Esophagus squamous epithelium (tissue), 5 donors: ENCODE results near the gene PTPRM. TPM values are rescaled to one million over a fixed set of nuclear protein-coding genes. Genes with fewer than 3 reads are reported as not detected.

Source experiments
- DNase-seq: peaks from one replicate; lab custom pipeline; 2025; lab: John Stamatoyannopoulos, UW
- H3K27ac ChIP-seq, 4 donors: fragments of 200-600 bp; sonication (generic); one replicate each; pipeline ENCODE4 v1.5.1; 2016 to 2019; ENCODE audit warnings: mild to moderate bottlenecking in 1 of 4
- H3K27me3 ChIP-seq, 4 donors: fragments of 200-600 bp; sonication (generic); 1 replicate in 3 of 4; 2 replicates in 1 of 4; pipeline versions ENCODE4 v1.5.1 to v1.6.0; 2017 to 2021; ENCODE audit warnings: antibody characterized with exemption in 1 of 4
- H3K36me3 ChIP-seq, 3 donors: fragments of 200-600 bp; sonication (generic); one replicate each; pipeline ENCODE4 v1.5.1; 2016 to 2019
- H3K4me1 ChIP-seq, 3 donors: fragments of 200-600 bp; sonication (generic); one replicate each; pipeline ENCODE4 v1.5.1; 2017 to 2019
- H3K4me3 ChIP-seq, 4 donors: fragments of 200-600 bp; sonication (generic); 1 replicate in 3 of 4; 2 replicates in 1 of 4; pipeline ENCODE4 v1.5.1; 2016 to 2019; ENCODE audit warnings: mild to moderate bottlenecking in 2 of 4, moderate library complexity in 1 of 4
- H3K9me3 ChIP-seq, 3 donors: fragments of 200-600 bp; sonication (generic); one replicate each; pipeline ENCODE4 v1.5.1; 2016 to 2019
- CTCF ChIP-seq, 6 experiments: fragments of 450-650 bp in 4 of 6; fragments of 200-600 bp in 2 of 6; sonication (generic) in 2 of 6; IDR thresholded peaks; one replicate each; pipeline ENCODE4 v1.5.1; 2016 to 2019; ENCODE audit warnings: antibody characterized with exemption in 6 of 6, mild to moderate bottlenecking in 4 of 6, moderate library complexity in 4 of 6
- POLR2A ChIP-seq, 4 donors: fragments of 450-650 bp; IDR thresholded peaks; one replicate each; pipeline ENCODE4 v1.6.1; 2017; ENCODE audit warnings: antibody characterized with exemption in 4 of 4, mild to moderate bottlenecking in 4 of 4, moderate library complexity in 3 of 4
- WGBS, 2 donors: methylation state at CpG; one replicate each; pipeline ENCODE4 v1.1.5; 2018; 5-methylcytosine and 5-hydroxymethylcytosine counted together
- intact Hi-C: fragments of 100-400 bp; cut with DNase I; formaldehyde crosslinking; loops from one replicate; pipeline ENCODE4 v1.15.0; 2022
- total RNA-seq, 4 donors: library from RNA; depleted of rRNA; stranded (reverse); fragments of >200 nt; gene quantifications; one replicate each; pipeline ENCODE4 v1.1.0, GENCODE V29; 2016
- donor health status: DM: yes; HTN: yes; CAD: no.

The PTPRM gene
- total RNA-seq, 4 donors from 2014 or later, result 6.5 to 38.7 (median 11.1) TPM

GRCh38 chr18:7681298-7681697 lies 114.2 kb downstream of the PTPRM start:
- Histone ChIP-seq H3K9me3 (no peaks in the 10 kb centered on the region), H3K27me3 (no peaks in the 10 kb centered on the region), H3K4me3 (no peak overlapping the region), H3K36me3 (no peaks in the 10 kb centered on the region), H3K27ac (no peak overlapping the region), H3K4me1 (no peaks in the 10 kb centered on the region)
- intact Hi-C loops, result no loop called here
- TF ChIP-seq CTCF (IDR thresholded peaks at IDR 0.05), result no peak
- no peak for TF ChIP-seq POLR2A (IDR thresholded peaks at IDR 0.05)
- DNase-seq, result no peak
- 58 to 63% methylated on average over 3 of the region's 3 CpGs for WGBS, 2 donors

GRCh38 chr18:7682321-7682720 lies 115.2 kb downstream of the PTPRM start:
- intact Hi-C loops, result no loop called here
- Histone ChIP-seq H3K4me1 (no peaks in the 10 kb centered on the region), H3K27ac (no peak overlapping the region), H3K4me3 (no peak overlapping the region), H3K9me3 (no peaks in the 10 kb centered on the region), H3K27me3 (no peaks in the 10 kb centered on the region), H3K36me3 (no peaks in the 10 kb centered on the region)
- no peak for TF ChIP-seq CTCF (IDR thresholded peaks at IDR 0.05)
- TF ChIP-seq POLR2A (IDR thresholded peaks at IDR 0.05), result no peak
- no peak for DNase-seq

GRCh38 chr18:7683753-7684152 lies 116.6 kb downstream of the PTPRM start:
- TF ChIP-seq POLR2A (IDR thresholded peaks at IDR 0.05) (no peak), CTCF (IDR thresholded peaks at IDR 0.05) (no peak)
- no peak for DNase-seq
- H3K36me3 ChIP-seq, result no peaks in the 10 kb centered on the region
- H3K4me1 ChIP-seq, result no peaks in the 10 kb centered on the region
- H3K27me3 ChIP-seq, result no peaks in the 10 kb centered on the region
- H3K9me3 ChIP-seq, result no peaks in the 10 kb centered on the region
- intact Hi-C loops, result no loop called here
- 82 to 85% methylated on average over 3 of the region's 3 CpGs for WGBS, 2 donors
- no peak overlapping the region for H3K27ac ChIP-seq
- H3K4me3 ChIP-seq, result no peak overlapping the region

GRCh38 chr18:7684357-7684756 lies 117.2 kb downstream of the PTPRM start:
- no peaks in the 10 kb centered on the region for H3K4me1 ChIP-seq
- no peaks in the 10 kb centered on the region for H3K27me3 ChIP-seq
- no peaks in the 10 kb centered on the region for H3K36me3 ChIP-seq
- no peak overlapping the region for H3K4me3 ChIP-seq
- no peak for DNase-seq
- TF ChIP-seq POLR2A (IDR thresholded peaks at IDR 0.05) (no peak), CTCF (IDR thresholded peaks at IDR 0.05) (no peak)
- H3K27ac ChIP-seq, result no peak overlapping the region
- H3K9me3 ChIP-seq, result no peaks in the 10 kb centered on the region
- intact Hi-C loops, result no loop called here
- WGBS, 2 donors, result 92 to 94% methylated on average over 4 of the region's 4 CpGs

- TF ChIP-seq POLR2A (IDR thresholded peaks at IDR 0.05) (no peak), CTCF (IDR thresholded peaks at IDR 0.05) (no peak)
- Histone ChIP-seq H3K27ac (no peak overlapping the region), H3K4me1 (no peaks in the 10 kb centered on the region), H3K36me3 (no peaks in the 10 kb centered on the region), H3K27me3 (no peaks in the 10 kb centered on the region), H3K9me3 (no peaks in the 10 kb centered on the region), H3K4me3 (no peak overlapping the region)
- intact Hi-C loops, result no loop called here
- no peak for DNase-seq
- WGBS, 2 donors, result 59 to 82% methylated on average over 3 of the region's 3 CpGs
Observed at GRCh38 chr18:7684966-7685365, 117.8 kb downstream of the PTPRM start.
